ENCODE data around the gene AACS.
"Not testable (repeated sequence)": the region's sequence is repeated elsewhere in the genome, so short reads cannot be mapped to it uniquely, and the experiment has no call there.

AACS gene

GRCh38 chr12:125128439-125129178 is 63.4 kb downstream of the AACS start:
- no peak for DNase-seq

- no peak for DNase-seq
Measured at GRCh38 chr12:125129179-125129571, 63.9 kb downstream of the AACS start.

GRCh38 chr12:125129591-125130255 is 64.5 kb downstream of the AACS start:
- no peak for DNase-seq

GRCh38 chr12:125131958-125132357 is 66.7 kb downstream of the AACS start:
- DNase-seq = no peak

- no peak for DNase-seq
Measured at GRCh38 chr12:125132698-125133400, 67.6 kb downstream of the AACS start.

- no peak for DNase-seq
Measured at GRCh38 chr12:125133616-125134015, 68.4 kb downstream of the AACS start.

GRCh38 chr12:125134576-125134975 is 69.3 kb downstream of the AACS start:
- no peak for DNase-seq

GRCh38 chr12:125135906-125136305 is 70.7 kb downstream of the AACS start:
- DNase-seq = no peak

GRCh38 chr12:125136702-125137101 is 71.5 kb downstream of the AACS start:
- no peak for DNase-seq

GRCh38 chr12:125137766-125138344 is 72.6 kb downstream of the AACS start:
- DNase-seq = no peak

- peak; percentile 80 for DNase-seq
Measured at GRCh38 chr12:125140279-125141209, 75.3 kb downstream of the AACS start.

- not testable (repeated sequence) for DNase-seq
Measured at GRCh38 chr12:125141210-125141573, 76.0 kb downstream of the AACS start.

GRCh38 chr12:125142601-125143000 is 77.4 kb downstream of the AACS start:
- DNase-seq = no peak

GRCh38 chr12:125143491-125143890 is 78.3 kb downstream of the AACS start:
- peak; percentile 14 for DNase-seq

- DNase-seq = no peak
Measured at GRCh38 chr12:125145196-125145595, 80.0 kb downstream of the AACS start.

GRCh38 chr12:125148316-125148715 is 83.1 kb downstream of the AACS start:
- DNase-seq = no peak

- no peak for DNase-seq
Measured at GRCh38 chr12:125149160-125150108, 84.2 kb downstream of the AACS start.

GRCh38 chr12:125151284-125151683 is 86.0 kb downstream of the AACS start:
- DNase-seq = no peak

GRCh38 chr12:125152463-125152862 is 87.2 kb downstream of the AACS start:
- no peak for DNase-seq

- DNase-seq = no peak
Measured at GRCh38 chr12:125155366-125155765, 90.1 kb downstream of the AACS start.

- no peak for DNase-seq
Measured at GRCh38 chr12:125157177-125157576, 91.9 kb downstream of the AACS start.

Measured in HCEC 1CT (cell line).